ENCODE data around the gene MAPRE3. TPM values are rescaled to one million over a fixed set of nuclear protein-coding genes. Genes with fewer than 3 reads are reported as not detected.

MAPRE3 gene
- total RNA-seq, 1 donor from 2014 or later: 4.6 TPM

GRCh38 chr2:26997394-26997793, 27.0 kb downstream of the MAPRE3 start:
- no peaks in the 10 kb centered on the region for H3K4me1 Mint-ChIP-seq
- intact Hi-C loops (cut with micrococcal nuclease): no loop called here
- no peaks in the 10 kb centered on the region for H3K36me3 Mint-ChIP-seq (ENCODE audit: low read depth)
- no peak for TF ChIP-seq CTCF (IDR thresholded peaks at IDR 0.05)
- POLR2A ChIA-PET: interaction anchor here (0.6 kb wide), 1 partner anchor 356 kb away, joined by 4 read pairs; no protein-coding TSS in a partner anchor
- no peak for DNase-seq
- no peak overlapping the region for H3K27ac Mint-ChIP-seq
- no peak for ATAC-seq (ENCODE audit: low read depth)
- no peaks in the 10 kb centered on the region for H3K9me3 Mint-ChIP-seq
- no peak overlapping the region for H3K4me3 Mint-ChIP-seq
- peaks cover 10% of the 10 kb centered on the region for H3K27me3 Mint-ChIP-seq
- CTCF ChIA-PET: no interaction called here

- DNase-seq: no peak
- intact Hi-C loops (cut with micrococcal nuclease): no loop called here
- ChIA-PET POLR2A (no interaction called here), CTCF (no interaction called here)
- H3K36me3 Mint-ChIP-seq (ENCODE audit: low read depth): no peaks in the 10 kb centered on the region
- H3K4me1 Mint-ChIP-seq: no peaks in the 10 kb centered on the region
- H3K27ac Mint-ChIP-seq: no peak overlapping the region
- ATAC-seq (ENCODE audit: low read depth): no peak
- H3K27me3 Mint-ChIP-seq: peaks cover 12% of the 10 kb centered on the region
- no peaks in the 10 kb centered on the region for H3K9me3 Mint-ChIP-seq
- no peak for TF ChIP-seq CTCF (IDR thresholded peaks at IDR 0.05)
- H3K4me3 Mint-ChIP-seq: no peak overlapping the region
Measured at GRCh38 chr2:26998323-26998722, 27.9 kb downstream of the MAPRE3 start.

- Mint-ChIP-seq H3K27ac (no peak overlapping the region), H3K4me3 (no peak overlapping the region), H3K4me1 (no peaks in the 10 kb centered on the region), H3K9me3 (no peaks in the 10 kb centered on the region), H3K36me3 (ENCODE audit: low read depth) (no peaks in the 10 kb centered on the region), H3K27me3 (peaks cover 25% of the 10 kb centered on the region)
- POLR2A ChIA-PET: no interaction called here
- TF ChIP-seq CTCF (IDR thresholded peaks at IDR 0.05): no peak
- CTCF ChIA-PET: no interaction called here
- DNase-seq (no peak), ATAC-seq (ENCODE audit: low read depth) (no peak)
- intact Hi-C loops (cut with micrococcal nuclease): no loop called here
Measured at GRCh38 chr2:27000228-27000627, 29.8 kb downstream of the MAPRE3 start.

GRCh38 chr2:27000995-27001394, 30.6 kb downstream of the MAPRE3 start:
- ChIA-PET CTCF (no interaction called here), POLR2A (no interaction called here)
- no peak for ATAC-seq (ENCODE audit: low read depth)
- DNase-seq: no peak
- H3K4me3 Mint-ChIP-seq: no peak overlapping the region
- intact Hi-C loops (cut with micrococcal nuclease): no loop called here
- H3K9me3 Mint-ChIP-seq: no peaks in the 10 kb centered on the region
- TF ChIP-seq CTCF (IDR thresholded peaks at IDR 0.05): no peak
- no peaks in the 10 kb centered on the region for H3K4me1 Mint-ChIP-seq
- no peaks in the 10 kb centered on the region for H3K36me3 Mint-ChIP-seq (ENCODE audit: low read depth)
- peaks cover 29% of the 10 kb centered on the region for H3K27me3 Mint-ChIP-seq
- no peak overlapping the region for H3K27ac Mint-ChIP-seq

- Mint-ChIP-seq H3K27me3 (peaks cover 33% of the 10 kb centered on the region), H3K27ac (no peak overlapping the region), H3K4me1 (no peaks in the 10 kb centered on the region), H3K4me3 (no peak overlapping the region), H3K36me3 (ENCODE audit: low read depth) (no peaks in the 10 kb centered on the region), H3K9me3 (no peaks in the 10 kb centered on the region)
- intact Hi-C loops (cut with micrococcal nuclease): no loop called here
- ATAC-seq (ENCODE audit: low read depth) (no peak), DNase-seq (no peak)
- ChIA-PET CTCF (no interaction called here), POLR2A (no interaction called here)
- TF ChIP-seq CTCF (IDR thresholded peaks at IDR 0.05): no peak
Measured at GRCh38 chr2:27001950-27002349, 31.5 kb downstream of the MAPRE3 start.

Measured in activated B cell treated with CpG ODN at 0.5 μM for 24 hours (primary cell).